GM19193 (cell line): ENCODE data around the gene FAM241B.

ENCODE experiments used
- POLR2A ChIP-seq: IDR thresholded peaks from 4 replicates; pipeline ENCODE4 v1.6.1; 2011; ENCODE audit not compliant: insufficient read depth, insufficient read length; ENCODE audit errors: extremely low read depth

Gene FAM241B

GRCh38 chr10:69630651-69631400 is 779 bp downstream of the FAM241B start:
- no peak for TF ChIP-seq POLR2A

DNA sequence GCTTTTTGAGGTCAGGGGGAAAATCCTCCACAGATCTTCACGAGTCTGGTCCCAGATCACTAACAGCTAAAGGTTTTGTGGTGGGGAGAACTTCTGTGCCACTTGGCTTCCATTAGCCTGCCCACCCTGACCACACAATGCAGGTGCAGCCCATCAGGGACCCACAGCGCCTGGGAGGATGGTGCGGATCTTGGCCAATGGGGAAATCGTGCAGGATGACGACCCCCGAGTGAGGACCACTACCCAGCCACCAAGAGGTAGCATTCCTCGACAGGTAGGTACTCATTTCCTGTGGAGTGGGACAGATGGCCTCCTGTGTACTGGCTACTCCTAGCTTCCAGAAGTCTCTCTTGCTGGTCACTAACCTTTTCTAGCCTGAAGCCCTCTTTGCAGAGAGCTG is 1.5 kb downstream of the FAM241B start:
- TF ChIP-seq POLR2A = no peak

- TF ChIP-seq POLR2A = no peak
These were observed 2.6 kb downstream of the FAM241B start for GRCh38 chr10:69632516-69633199.

DNA sequence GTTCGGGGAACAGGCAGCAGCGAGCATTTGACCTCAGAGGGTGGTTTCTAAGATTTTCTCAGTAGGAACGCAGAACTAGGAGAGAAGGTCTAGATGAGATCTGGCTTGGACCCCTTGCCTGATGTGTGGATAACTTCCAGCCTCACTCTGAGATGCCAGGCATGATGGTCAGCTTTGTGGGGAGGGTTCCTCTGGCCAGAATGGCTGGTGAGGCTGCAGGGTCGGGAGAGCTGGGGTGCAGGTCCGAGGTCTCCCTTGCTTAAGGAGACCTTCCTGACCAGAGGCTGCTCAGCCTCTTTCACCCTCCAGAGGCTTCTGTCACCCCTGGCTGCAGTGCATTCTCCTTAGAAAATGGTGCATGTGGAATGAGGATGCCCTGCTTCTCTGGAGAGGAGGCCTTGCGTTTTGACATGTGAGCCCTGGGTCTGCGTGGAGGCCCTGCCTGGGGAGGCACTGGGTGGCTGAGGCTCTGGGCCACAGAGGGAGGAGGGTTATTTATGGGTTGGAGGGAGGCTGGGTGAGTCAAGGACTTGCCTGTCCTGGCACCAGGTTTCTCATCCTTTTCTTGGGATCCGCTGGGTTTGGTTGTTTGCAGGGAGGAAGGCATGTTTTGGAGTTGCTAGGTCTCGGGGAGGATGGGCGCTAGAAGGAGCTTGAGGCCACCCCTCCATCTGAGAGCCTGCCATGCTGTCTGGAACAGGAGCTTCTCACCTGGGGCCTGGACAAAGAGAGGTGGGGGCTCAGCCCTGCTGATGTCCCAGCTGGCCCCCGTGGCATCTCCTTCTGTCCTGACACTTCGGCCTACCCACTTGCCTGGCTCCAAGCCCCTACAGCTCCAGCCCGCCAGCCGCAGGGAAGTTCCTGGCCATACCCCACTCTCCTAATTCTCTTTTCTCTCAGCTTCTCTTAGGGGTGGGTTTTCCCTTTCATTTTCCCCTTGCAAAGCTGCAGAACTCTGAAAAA is 3.9 kb downstream of the FAM241B start:
- TF ChIP-seq POLR2A = no peak

GRCh38 chr10:69634759-69635425 is 4.8 kb downstream of the FAM241B start:
- no peak for TF ChIP-seq POLR2A

GRCh38 chr10:69635428-69636272 is 5.6 kb downstream of the FAM241B start:
- no peak for TF ChIP-seq POLR2A

GRCh38 chr10:69636273-69636575 is 6.2 kb downstream of the FAM241B start:
- TF ChIP-seq POLR2A = no peak

DNA sequence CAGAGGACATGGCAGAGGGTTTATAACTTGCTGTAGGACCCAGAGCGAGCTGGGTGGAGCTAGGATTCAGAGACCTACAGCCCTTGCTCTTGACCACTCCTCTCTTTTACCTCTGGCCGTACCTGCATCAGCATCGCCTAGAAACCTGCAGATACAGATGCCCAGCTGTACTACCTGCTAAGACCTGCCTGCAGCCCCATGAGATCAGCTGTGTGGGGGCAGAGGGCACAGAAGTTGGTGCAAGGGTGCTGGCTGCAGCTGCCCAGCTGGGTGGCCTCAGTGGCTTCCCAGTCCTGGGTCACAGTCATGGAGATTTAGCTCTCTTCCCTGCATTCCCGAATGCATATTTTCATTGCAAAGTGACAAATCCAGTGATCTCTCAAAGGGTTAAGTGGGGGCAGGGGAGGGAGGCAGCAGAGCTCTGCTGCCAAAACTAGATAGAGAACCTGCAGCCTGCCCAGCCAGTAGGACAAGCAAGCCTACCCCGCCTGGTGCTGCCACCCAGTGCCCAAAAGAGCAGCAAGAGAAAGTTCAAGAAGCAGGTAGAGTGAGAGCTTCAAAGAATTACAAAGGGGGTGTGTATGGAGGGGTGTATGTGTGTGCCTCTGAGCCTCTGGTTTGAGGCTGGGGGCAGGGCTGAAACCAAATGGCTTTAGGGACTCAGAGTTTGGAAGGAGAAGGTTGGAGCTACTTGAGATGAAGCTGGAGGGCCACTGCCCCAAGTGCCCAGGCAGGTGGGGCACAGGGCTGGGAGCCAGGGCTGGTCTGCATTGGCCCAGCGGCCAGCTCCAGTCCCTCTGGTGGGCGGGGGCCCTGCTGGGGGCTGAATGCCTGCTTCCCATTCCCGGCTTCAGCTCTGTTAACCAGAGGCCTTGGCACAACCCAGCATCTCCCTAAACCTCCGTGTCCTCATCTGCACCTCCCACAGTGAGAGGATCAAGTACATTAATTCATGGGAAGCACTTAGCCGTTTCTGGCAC is 6.9 kb downstream of the FAM241B start:
- TF ChIP-seq POLR2A = no peak

GRCh38 chr10:69638642-69639041 is 8.6 kb downstream of the FAM241B start:
- TF ChIP-seq POLR2A = no peak

DNA sequence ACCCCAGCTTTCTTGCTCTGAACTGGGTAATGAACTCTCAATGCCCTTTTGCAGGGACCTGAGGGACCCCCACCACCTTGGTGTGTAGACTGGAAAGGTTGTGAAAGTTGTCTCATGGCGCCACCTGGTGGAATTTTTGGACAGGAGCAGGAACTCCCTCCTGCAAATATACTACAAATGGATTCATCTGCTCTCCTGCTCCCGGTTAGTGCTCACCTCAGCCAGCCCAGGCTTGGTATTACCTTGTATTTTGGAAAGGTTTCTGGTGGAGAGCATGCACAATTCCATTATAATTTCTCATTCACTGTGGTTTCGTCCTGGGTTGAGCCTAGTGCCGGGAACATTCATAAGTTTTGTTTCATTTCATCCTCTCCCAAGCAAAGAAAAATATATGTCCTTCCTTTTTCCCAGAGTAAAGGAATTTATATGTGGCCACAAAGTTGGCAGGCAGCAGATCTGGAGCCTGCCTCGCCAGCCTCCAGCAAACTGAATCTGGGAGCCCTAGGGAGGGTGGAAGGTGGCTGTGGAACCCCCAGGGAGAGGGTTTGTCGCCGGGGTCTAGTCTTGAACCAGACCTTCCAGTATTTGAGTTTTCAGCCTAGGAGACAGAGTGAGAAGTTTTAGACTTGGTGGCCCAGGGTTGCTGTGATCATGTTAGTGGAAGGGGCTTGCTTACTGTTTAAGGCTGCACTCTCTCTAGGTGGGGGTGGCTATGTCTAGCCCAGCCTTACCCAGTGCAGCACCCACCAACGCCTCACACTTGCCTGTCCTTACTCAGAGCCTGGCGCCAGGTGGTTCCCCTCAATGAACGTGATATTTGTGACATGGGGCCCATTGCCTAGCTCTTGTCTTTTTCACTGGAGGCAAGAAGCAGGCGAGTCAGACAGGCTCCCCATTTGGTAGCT is 9.5 kb downstream of the FAM241B start:
- TF ChIP-seq POLR2A = no peak

DNA sequence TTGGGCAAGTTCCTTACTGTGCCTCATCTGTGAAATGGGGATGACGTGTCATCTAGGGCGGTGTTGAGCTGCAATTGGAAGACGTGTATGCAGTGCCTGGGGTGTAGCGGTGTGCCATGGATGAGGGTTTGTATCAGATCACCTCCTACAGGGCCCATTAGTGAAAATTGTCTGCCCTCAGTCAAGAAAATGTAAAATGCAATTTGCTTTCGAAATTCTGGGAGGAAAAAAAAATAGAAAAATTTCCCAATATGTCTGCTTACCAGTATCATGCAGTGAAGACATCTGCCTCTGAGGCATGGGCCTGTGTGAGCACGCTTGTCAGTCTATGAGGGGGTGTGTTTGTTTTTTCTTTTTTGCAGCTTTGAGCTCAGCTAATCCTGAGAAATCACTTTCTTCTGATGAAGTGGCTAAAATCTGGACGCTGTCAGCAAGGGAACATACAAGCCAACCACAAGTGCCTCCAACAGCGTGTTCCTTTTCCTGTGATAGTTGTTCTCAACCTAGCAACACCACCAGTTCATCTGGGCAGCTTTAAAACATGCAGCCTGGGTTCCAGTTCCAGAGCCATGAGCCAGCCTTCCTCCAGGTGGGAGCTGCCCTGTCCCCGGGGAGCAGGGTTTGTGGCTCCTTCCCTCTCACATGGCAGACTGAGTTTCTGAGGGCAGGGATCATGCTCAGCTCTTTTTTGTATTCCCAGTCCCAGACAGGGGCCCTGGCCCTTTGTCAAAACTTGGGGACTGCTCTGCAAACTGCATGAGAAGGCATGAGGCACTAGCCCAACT is 10.3 kb downstream of the FAM241B start:
- no peak for TF ChIP-seq POLR2A
